ENCODE measurements around the gene SCO2.

SCO2 gene

DNA sequence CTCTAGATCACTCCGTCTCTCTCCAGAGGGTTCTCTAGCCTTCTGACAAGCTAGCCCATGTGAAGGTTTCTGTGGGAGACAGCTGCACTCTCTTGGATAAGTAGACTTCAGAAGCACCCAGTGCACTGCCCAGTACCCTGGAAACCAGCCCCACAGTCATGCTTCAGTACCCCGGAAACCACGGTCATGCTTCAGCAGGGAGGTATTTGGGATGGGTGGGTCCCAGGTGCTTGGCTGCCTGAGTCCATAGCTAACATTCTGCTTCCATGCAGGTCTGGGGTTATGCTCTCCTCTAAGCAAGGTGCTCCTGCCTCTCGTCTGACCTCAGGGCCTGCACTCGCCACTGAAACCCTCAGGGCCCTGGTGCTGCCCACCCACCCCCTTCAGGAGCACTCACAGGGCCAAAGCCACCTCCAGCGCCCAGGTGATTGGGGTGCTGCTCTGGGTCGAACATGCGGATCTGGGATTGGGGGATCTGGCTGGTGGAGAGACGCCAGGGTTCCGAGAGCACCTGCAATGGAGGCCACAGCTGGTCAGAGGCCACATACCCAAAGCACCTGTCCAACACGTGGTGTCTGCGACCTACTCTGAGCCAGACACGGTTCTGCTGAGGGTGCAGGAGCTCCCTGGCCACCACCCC, 44.6 kb upstream of the SCO2 start:
- DNase-seq (ENCODE audit: insufficient read length, low spot score) (no peak), FAIRE-seq (no peak)
- TF ChIP-seq, protein P1, sequence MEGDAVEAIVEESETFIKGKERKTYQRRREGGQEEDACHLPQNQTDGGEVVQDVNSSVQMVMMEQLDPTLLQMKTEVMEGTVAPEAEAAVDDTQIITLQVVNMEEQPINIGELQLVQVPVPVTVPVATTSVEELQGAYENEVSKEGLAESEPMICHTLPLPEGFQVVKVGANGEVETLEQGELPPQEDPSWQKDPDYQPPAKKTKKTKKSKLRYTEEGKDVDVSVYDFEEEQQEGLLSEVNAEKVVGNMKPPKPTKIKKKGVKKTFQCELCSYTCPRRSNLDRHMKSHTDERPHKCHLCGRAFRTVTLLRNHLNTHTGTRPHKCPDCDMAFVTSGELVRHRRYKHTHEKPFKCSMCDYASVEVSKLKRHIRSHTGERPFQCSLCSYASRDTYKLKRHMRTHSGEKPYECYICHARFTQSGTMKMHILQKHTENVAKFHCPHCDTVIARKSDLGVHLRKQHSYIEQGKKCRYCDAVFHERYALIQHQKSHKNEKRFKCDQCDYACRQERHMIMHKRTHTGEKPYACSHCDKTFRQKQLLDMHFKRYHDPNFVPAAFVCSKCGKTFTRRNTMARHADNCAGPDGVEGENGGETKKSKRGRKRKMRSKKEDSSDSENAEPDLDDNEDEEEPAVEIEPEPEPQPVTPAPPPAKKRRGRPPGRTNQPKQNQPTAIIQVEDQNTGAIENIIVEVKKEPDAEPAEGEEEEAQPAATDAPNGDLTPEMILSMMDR (IDR thresholded peaks at IDR 0.05; ENCODE audit: insufficient read depth, missing control alignments): no peak

DNA sequence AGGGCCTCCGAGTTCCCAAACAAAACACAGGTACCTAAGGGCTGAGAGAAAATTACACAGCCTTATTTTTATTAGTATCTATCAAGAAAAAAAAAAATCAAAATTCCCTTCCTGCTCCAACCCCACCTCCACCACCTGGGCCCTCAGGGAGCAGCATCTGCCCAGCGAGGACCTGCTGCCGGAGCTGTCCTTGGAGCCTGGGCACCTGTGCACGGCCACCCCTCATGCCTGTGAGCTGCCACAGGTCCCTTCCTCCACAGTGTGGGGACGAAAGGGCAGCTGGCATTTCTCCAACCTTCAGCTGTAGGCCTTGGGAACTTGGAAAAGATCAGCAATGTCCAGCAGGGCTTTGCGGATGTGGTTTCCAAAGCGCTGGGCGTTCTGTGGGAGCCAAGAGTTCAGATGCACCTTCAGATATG, 43.7 kb upstream of the SCO2 start:
- TF ChIP-seq, protein P1 (IDR thresholded peaks at IDR 0.05; ENCODE audit: insufficient read depth, missing control alignments): no peak
- FAIRE-seq (no peak), DNase-seq (ENCODE audit: insufficient read length, low spot score) (no peak)

DNA sequence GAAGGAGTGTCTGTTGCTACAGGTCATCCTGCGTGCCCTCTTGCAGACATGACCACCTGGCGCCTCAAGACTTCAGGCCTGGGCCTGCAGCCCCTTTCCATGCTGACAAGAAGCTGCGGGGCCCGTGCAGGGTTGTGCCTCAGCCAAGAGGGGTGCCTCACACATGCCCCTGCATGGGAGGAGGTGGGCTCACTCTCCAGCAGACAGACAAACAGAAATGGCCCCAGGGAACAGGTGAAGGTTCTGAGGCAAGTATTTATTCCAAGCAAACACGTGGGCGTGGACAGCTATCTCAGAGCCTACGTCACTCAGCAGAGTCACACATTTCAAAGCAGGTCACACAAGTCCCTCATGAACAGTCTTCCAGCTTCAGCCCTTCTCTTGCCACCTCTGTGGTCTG, 43.2 kb upstream of the SCO2 start:
- FAIRE-seq: no peak
- no peak for DNase-seq (ENCODE audit: insufficient read length, low spot score)
- TF ChIP-seq, protein P1 (IDR thresholded peaks at IDR 0.05; ENCODE audit: insufficient read depth, missing control alignments): no peak

DNA sequence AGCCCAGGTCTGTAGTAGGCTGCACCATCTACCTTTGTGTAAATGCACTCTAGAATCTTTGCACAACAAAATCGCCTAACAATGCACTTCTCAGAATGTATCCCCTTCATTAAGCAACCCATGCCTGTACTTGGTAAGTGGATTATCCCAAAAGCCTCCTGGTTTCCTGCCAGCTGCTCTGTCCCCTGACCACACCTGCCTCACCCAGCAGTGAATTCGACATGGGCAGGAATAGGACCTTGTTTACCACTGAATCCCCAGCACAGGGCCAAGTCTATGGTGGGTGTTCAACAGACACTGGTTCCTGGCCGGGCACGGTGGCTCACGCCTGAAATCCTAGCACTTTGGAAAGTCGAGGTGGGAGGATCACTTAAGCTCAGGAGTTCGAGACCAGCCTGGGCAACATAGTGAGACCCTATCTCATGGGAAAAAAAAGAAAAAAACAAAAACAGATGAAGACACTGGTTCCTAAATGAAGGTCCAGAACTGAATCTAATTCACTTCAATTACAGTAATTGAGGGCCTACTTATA, 42.4 kb upstream of the SCO2 start:
- TF ChIP-seq, protein P1 (IDR thresholded peaks at IDR 0.05; ENCODE audit: insufficient read depth, missing control alignments): no peak
- FAIRE-seq: no peak

DNA sequence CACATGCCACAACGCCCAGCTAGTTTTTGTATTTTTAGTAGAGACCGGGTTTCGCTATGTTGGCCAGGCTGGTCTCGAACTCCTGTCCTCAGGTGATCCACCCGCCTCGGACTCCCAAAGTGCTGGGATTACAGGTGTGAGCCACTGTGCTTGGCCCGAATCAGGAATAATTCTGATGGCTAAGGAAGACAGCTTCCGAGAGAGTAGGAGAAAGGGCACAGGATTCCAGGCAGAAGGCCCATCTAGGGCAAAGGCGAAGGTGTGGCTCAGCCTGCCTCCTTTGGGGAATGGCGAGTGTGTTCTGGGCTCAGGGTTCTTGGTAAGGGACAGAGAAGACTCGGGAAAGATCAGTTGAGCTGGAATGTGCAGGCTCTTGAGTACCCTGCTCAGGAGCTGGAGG, 38.9 kb upstream of the SCO2 start:
- FAIRE-seq (no peak), DNase-seq (ENCODE audit: insufficient read length, low spot score) (no peak)
- TF ChIP-seq, protein P1 (IDR thresholded peaks at IDR 0.05; ENCODE audit: insufficient read depth, missing control alignments): no peak

More for the DNA sequence above, 42.4 kb upstream of the SCO2 start:
- no peak for DNase-seq (ENCODE audit: insufficient read length, low spot score)

DNA sequence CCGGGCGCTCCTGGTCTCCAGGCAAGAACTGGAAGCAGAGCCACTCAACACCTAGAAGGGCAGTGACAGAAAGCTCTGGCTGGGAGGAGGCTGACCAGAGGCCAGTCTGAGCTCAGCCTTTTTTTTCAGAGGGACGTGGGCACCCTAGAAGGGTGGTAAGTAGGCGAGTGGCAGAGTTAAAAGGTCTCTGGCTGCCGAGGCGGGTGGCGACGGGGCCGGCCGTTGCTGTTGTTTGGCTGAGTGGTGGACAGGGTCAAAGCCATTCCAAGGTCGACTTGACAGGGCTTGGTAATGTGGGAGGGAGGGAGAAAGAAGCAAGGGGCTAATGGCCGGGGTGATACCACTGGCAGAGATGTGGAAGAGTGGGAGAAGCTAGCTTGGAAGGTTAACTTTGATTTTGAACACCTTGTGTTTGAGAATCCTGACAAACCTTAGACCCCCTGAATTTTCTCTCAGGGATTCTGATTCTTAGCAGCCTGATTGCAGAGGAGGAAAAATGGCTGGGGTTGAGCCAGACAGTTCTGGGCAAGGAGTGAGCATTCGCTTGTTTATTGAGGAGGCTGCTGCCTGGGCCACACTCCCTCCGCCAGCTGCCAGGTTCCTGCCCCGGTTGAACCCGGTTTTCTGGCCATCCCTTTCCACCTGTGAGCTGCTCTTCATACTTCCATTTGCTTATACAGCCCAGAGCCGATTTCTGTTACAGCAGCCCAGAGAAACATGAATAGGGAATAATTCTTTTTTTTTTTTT, 38.2 kb upstream of the SCO2 start:
- no peak for DNase-seq (ENCODE audit: insufficient read length, low spot score)
- no peak for FAIRE-seq
- TF ChIP-seq, protein P1 (IDR thresholded peaks at IDR 0.05; ENCODE audit: insufficient read depth, missing control alignments): no peak
